Immature natural killer cell (primary cell): Measurements from ENCODE around the gene CRKL. TPM values are rescaled to one million over a fixed set of nuclear protein-coding genes. Genes with fewer than 3 reads are reported as not detected.
"Not testable (repeated sequence)": the region's sequence is repeated elsewhere in the genome, so short reads cannot be mapped to it uniquely, and the experiment has no call there.

ENCODE experiments used
- DNase-seq, 3 donors: peaks; one replicate each; pipeline ENCODE4 v3.0.0; 2022; ENCODE audit warnings: mixed read lengths in 1 of 3
- H3K27ac Mint-ChIP-seq, 6 donors: one replicate each; pipeline ENCODE4 v1.8.0; 2020; ENCODE audit warnings: mixed read lengths in 6 of 6, mild to moderate bottlenecking in 5 of 6, inconsistent platforms in 4 of 6, moderate library complexity in 3 of 6
- H3K27me3 Mint-ChIP-seq, 3 donors: one replicate each; pipeline ENCODE4 v1.8.0; 2020 to 2021; ENCODE audit warnings: low read depth in 3 of 3, mild to moderate bottlenecking in 3 of 3, mixed read lengths in 3 of 3, moderate library complexity in 3 of 3, inconsistent platforms in 1 of 3
- H3K36me3 Mint-ChIP-seq, 3 donors: one replicate each; pipeline ENCODE4 v1.8.0; 2020; ENCODE audit warnings: mixed read lengths in 3 of 3, inconsistent platforms in 2 of 3, mild to moderate bottlenecking in 2 of 3
- H3K4me1 Mint-ChIP-seq, 2 donors: one replicate each; pipeline ENCODE4 v1.8.0; 2020; ENCODE audit warnings: inconsistent platforms in 2 of 2, mild to moderate bottlenecking in 2 of 2, mixed read lengths in 2 of 2, moderate library complexity in 1 of 2
- H3K4me3 Mint-ChIP-seq, 5 donors: one replicate each; pipeline ENCODE4 v1.8.0; 2020; ENCODE audit warnings: mild to moderate bottlenecking in 5 of 5, mixed read lengths in 5 of 5, inconsistent platforms in 3 of 5, moderate library complexity in 3 of 5
- H3K9me3 Mint-ChIP-seq, 6 donors: one replicate each; pipeline ENCODE4 v1.8.0; 2020; ENCODE audit warnings: mild to moderate bottlenecking in 6 of 6, mixed read lengths in 6 of 6, inconsistent platforms in 4 of 6, moderate library complexity in 3 of 6
- polyA plus RNA-seq, 3 donors: library from polyadenylated mRNA; unstranded; fragments of 300-500 nt; fragmentation: Illumina TruSeq; gene quantifications; one replicate each; pipeline ENCODE4 v1.2.3, GENCODE V29; 2021

CRKL gene
- polyA plus RNA-seq, 3 donors from 2014 or later, result 26.7 to 50.7 (median 43.1) TPM

GRCh38 chr22:20885557-20886323 is 31.5 kb upstream of the CRKL start:
- peaks cover 8 to 10% of the 10 kb centered on the region in 2 donors for H3K4me1 Mint-ChIP-seq
- peak overlapping the region; percentile 49 to 81 (median 74) for H3K27ac Mint-ChIP-seq
- DNase-seq, result peak; percentile 49 to 54 (median 49)
- no peaks in the 10 kb centered on the region for H3K9me3 Mint-ChIP-seq
- H3K4me3 Mint-ChIP-seq, result peak overlapping the region in 2 of 5 donors; percentile 1 to 13
- peaks cover 24 to 67% (median 40%) of the 10 kb centered on the region in 3 donors for H3K36me3 Mint-ChIP-seq
- peaks cover 0 to 4% (median 2%) of the 10 kb centered on the region in 3 donors for H3K27me3 Mint-ChIP-seq

- Mint-ChIP-seq H3K9me3 (no peaks in the 10 kb centered on the region), H3K27me3 (peaks cover 0 to 2% (median 2%) of the 10 kb centered on the region in 3 donors), H3K36me3 (peaks cover 22 to 56% (median 37%) of the 10 kb centered on the region in 3 donors), H3K4me1 (peaks cover 8 to 10% of the 10 kb centered on the region in 2 donors), H3K4me3 (no peak overlapping the region), H3K27ac (peak overlapping the region in 2 of 6 donors; percentile 9 to 84)
- DNase-seq, result no peak
These were observed 29.8 kb upstream of the CRKL start for GRCh38 chr22:20887375-20887774.

- Mint-ChIP-seq H3K27me3 (peaks cover 0 to 2% (median 0%) of the 10 kb centered on the region in 3 donors), H3K4me1 (peaks cover 8 to 10% of the 10 kb centered on the region in 2 donors), H3K9me3 (no peaks in the 10 kb centered on the region), H3K36me3 (peaks cover 19 to 43% (median 28%) of the 10 kb centered on the region in 3 donors), H3K4me3 (no peak overlapping the region), H3K27ac (peak overlapping the region in 1 of 6 donors; percentile 23)
- no peak for DNase-seq
These were observed 28.0 kb upstream of the CRKL start for GRCh38 chr22:20889025-20889704.

GRCh38 chr22:20889904-20890540 is 27.2 kb upstream of the CRKL start:
- Mint-ChIP-seq H3K4me3 (no peak overlapping the region), H3K9me3 (no peaks in the 10 kb centered on the region), H3K27me3 (peaks cover 0 to 2% (median 0%) of the 10 kb centered on the region in 3 donors), H3K36me3 (peaks cover 19 to 37% (median 25%) of the 10 kb centered on the region in 3 donors), H3K27ac (peak overlapping the region in 1 of 6 donors; percentile 50), H3K4me1 (peaks cover 8 to 10% of the 10 kb centered on the region in 2 donors)
- no peak for DNase-seq

- H3K36me3 Mint-ChIP-seq, result peaks cover 12 to 31% (median 21%) of the 10 kb centered on the region in 3 donors
- no peak overlapping the region for H3K27ac Mint-ChIP-seq
- H3K4me1 Mint-ChIP-seq, result peaks cover 0 to under 1% of the 10 kb centered on the region in 2 donors
- no peaks in the 10 kb centered on the region for H3K9me3 Mint-ChIP-seq
- H3K27me3 Mint-ChIP-seq, result peaks cover 0 to 3% (median 0%) of the 10 kb centered on the region in 3 donors
- H3K4me3 Mint-ChIP-seq, result no peak overlapping the region
- no peak for DNase-seq
These were observed 26.2 kb upstream of the CRKL start for GRCh38 chr22:20890975-20891374.

- H3K27me3 Mint-ChIP-seq, H3K36me3 Mint-ChIP-seq, H3K4me3 Mint-ChIP-seq, H3K4me1 Mint-ChIP-seq, DNase-seq, H3K27ac Mint-ChIP-seq, H3K9me3 Mint-ChIP-seq: not testable (repeated sequence)
These were observed 19.5 kb upstream of the CRKL start for GRCh38 chr22:20897737-20898136.

GRCh38 chr22:20899827-20900423 is 17.3 kb upstream of the CRKL start:
- Mint-ChIP-seq H3K27me3 (peaks cover 0 to 1% (median 0%) of the 10 kb centered on the region in 3 donors), H3K4me1 (no peaks in the 10 kb centered on the region), H3K27ac (no peak overlapping the region), H3K36me3 (no peaks in the 10 kb centered on the region), H3K4me3 (no peak overlapping the region), H3K9me3 (no peaks in the 10 kb centered on the region)
- DNase-seq, result no peak

GRCh38 chr22:20901093-20902033 is 15.8 kb upstream of the CRKL start:
- H3K4me1 Mint-ChIP-seq, H3K9me3 Mint-ChIP-seq, H3K27me3 Mint-ChIP-seq, H3K36me3 Mint-ChIP-seq, H3K4me3 Mint-ChIP-seq, DNase-seq, H3K27ac Mint-ChIP-seq: not testable (repeated sequence)

GRCh38 chr22:20903093-20903492 is 14.1 kb upstream of the CRKL start:
- Mint-ChIP-seq H3K27ac (no peak overlapping the region), H3K4me3 (no peak overlapping the region)

GRCh38 chr22:20904008-20904979 is 12.9 kb upstream of the CRKL start:
- Mint-ChIP-seq H3K4me1 (no peaks in the 10 kb centered on the region), H3K27ac (no peak overlapping the region), H3K4me3 (no peak overlapping the region), H3K36me3 (no peaks in the 10 kb centered on the region), H3K9me3 (no peaks in the 10 kb centered on the region), H3K27me3 (no peaks in the 10 kb centered on the region)
- no peak for DNase-seq

More at GRCh38 chr22:20903093-20903492, 14.1 kb upstream of the CRKL start:
- H3K4me1 Mint-ChIP-seq, result no peaks in the 10 kb centered on the region
- DNase-seq, result no peak
- H3K9me3 Mint-ChIP-seq, result no peaks in the 10 kb centered on the region
- H3K36me3 Mint-ChIP-seq, result no peaks in the 10 kb centered on the region
- no peaks in the 10 kb centered on the region for H3K27me3 Mint-ChIP-seq

- Mint-ChIP-seq H3K4me1 (peaks cover 2 to 4% of the 10 kb centered on the region in 2 donors), H3K27ac (no peak overlapping the region), H3K4me3 (no peak overlapping the region), H3K9me3 (no peaks in the 10 kb centered on the region), H3K36me3 (no peaks in the 10 kb centered on the region), H3K27me3 (no peaks in the 10 kb centered on the region)
- no peak for DNase-seq
These were observed 12.2 kb upstream of the CRKL start for GRCh38 chr22:20904980-20905355.
